ENCODE results near the gene FNDC3B. TPM values are rescaled to one million over a fixed set of nuclear protein-coding genes. Genes with fewer than 3 reads are reported as not detected.

The FNDC3B gene
- polyA plus RNA-seq, 6 donors from 2014 or later: 1.2 to 3.1 (median 2.2) TPM; not detected in 1

GRCh38 chr3:172148241-172148640 is 108.9 kb downstream of the FNDC3B start:
- DNase-seq: no peak
- H3K4me3 Mint-ChIP-seq: no peak overlapping the region
- H3K4me1 Mint-ChIP-seq: peaks cover 12 to 21% (median 19%) of the 10 kb centered on the region in 3 donors
- peaks cover 14 to 26% (median 18%) of the 10 kb centered on the region in 3 donors for H3K27me3 Mint-ChIP-seq
- no peak for ATAC-seq (ENCODE audit: low read depth in 2 of 2)
- no peaks in the 10 kb centered on the region for H3K9me3 Mint-ChIP-seq
- peaks cover under 1 to 13% of the 10 kb centered on the region in 2 donors for H3K36me3 Mint-ChIP-seq
- peak overlapping the region in 1 of 6 donors; percentile 63 for H3K27ac Mint-ChIP-seq

- H3K4me1 Mint-ChIP-seq: peaks cover 14 to 21% (median 18%) of the 10 kb centered on the region in 3 donors
- H3K36me3 Mint-ChIP-seq: peaks cover 4 to 17% of the 10 kb centered on the region in 2 donors
- H3K4me3 Mint-ChIP-seq: no peak overlapping the region
- DNase-seq (no peak), ATAC-seq (ENCODE audit: low read depth in 2 of 2) (no peak)
- H3K27ac Mint-ChIP-seq: no peak overlapping the region
- no peaks in the 10 kb centered on the region for H3K9me3 Mint-ChIP-seq
- peaks cover 18 to 30% (median 23%) of the 10 kb centered on the region in 3 donors for H3K27me3 Mint-ChIP-seq
Measured at GRCh38 chr3:172148702-172149565, 109.6 kb downstream of the FNDC3B start.

GRCh38 chr3:172150268-172150667 is 110.9 kb downstream of the FNDC3B start:
- no peak for ATAC-seq (ENCODE audit: low read depth in 2 of 2)
- Mint-ChIP-seq H3K4me1 (peaks cover 5 to 15% (median 8%) of the 10 kb centered on the region in 3 donors), H3K36me3 (peaks cover 4 to 17% of the 10 kb centered on the region in 2 donors), H3K27ac (no peak overlapping the region), H3K4me3 (no peak overlapping the region), H3K9me3 (no peaks in the 10 kb centered on the region), H3K27me3 (peaks cover 18 to 30% (median 26%) of the 10 kb centered on the region in 3 donors)
- DNase-seq: no peak

- Mint-ChIP-seq H3K9me3 (no peaks in the 10 kb centered on the region), H3K27ac (no peak overlapping the region), H3K36me3 (peaks cover 4 to 17% of the 10 kb centered on the region in 2 donors), H3K27me3 (peaks cover 18 to 30% (median 28%) of the 10 kb centered on the region in 3 donors), H3K4me3 (no peak overlapping the region), H3K4me1 (peaks cover 3 to 14% (median 5%) of the 10 kb centered on the region in 3 donors)
- no peak for DNase-seq
- no peak for ATAC-seq (ENCODE audit: low read depth in 2 of 2)
Measured at GRCh38 chr3:172150913-172151650, 111.7 kb downstream of the FNDC3B start.

GRCh38 chr3:172151651-172152649 is 112.6 kb downstream of the FNDC3B start:
- peaks cover 4 to 17% of the 10 kb centered on the region in 2 donors for H3K36me3 Mint-ChIP-seq
- ATAC-seq (ENCODE audit: low read depth in 2 of 2) (no peak), DNase-seq (no peak)
- peaks cover 18 to 26% (median 24%) of the 10 kb centered on the region in 3 donors for H3K27me3 Mint-ChIP-seq
- H3K4me1 Mint-ChIP-seq: peaks cover 3 to 14% (median 5%) of the 10 kb centered on the region in 3 donors
- no peak overlapping the region for H3K4me3 Mint-ChIP-seq
- H3K27ac Mint-ChIP-seq: no peak overlapping the region
- no peaks in the 10 kb centered on the region for H3K9me3 Mint-ChIP-seq

GRCh38 chr3:172152874-172153273 is 113.5 kb downstream of the FNDC3B start:
- H3K9me3 Mint-ChIP-seq: no peaks in the 10 kb centered on the region
- no peak overlapping the region for H3K27ac Mint-ChIP-seq
- no peak for DNase-seq
- H3K36me3 Mint-ChIP-seq: peaks cover 4 to 17% of the 10 kb centered on the region in 2 donors
- ATAC-seq (ENCODE audit: low read depth in 2 of 2): no peak
- peaks cover 3 to 12% (median 5%) of the 10 kb centered on the region in 3 donors for H3K4me1 Mint-ChIP-seq
- H3K27me3 Mint-ChIP-seq: peaks cover 18 to 25% (median 23%) of the 10 kb centered on the region in 3 donors
- no peak overlapping the region for H3K4me3 Mint-ChIP-seq

- DNase-seq: no peak
- no peak for ATAC-seq (ENCODE audit: low read depth in 2 of 2)
Measured at GRCh38 chr3:172153335-172153861, 114.0 kb downstream of the FNDC3B start.

GRCh38 chr3:172154768-172155664 is 115.6 kb downstream of the FNDC3B start:
- H3K4me1 Mint-ChIP-seq: peaks cover 2 to 6% (median 3%) of the 10 kb centered on the region in 3 donors
- H3K27me3 Mint-ChIP-seq: peaks cover 18 to 25% (median 23%) of the 10 kb centered on the region in 3 donors
- H3K4me3 Mint-ChIP-seq: no peak overlapping the region
- peak overlapping the region in 1 of 6 donors; percentile 79 for H3K27ac Mint-ChIP-seq
- DNase-seq (no peak), ATAC-seq (ENCODE audit: low read depth in 2 of 2) (no peak)
- H3K36me3 Mint-ChIP-seq: peaks cover 4 to 17% of the 10 kb centered on the region in 2 donors
- H3K9me3 Mint-ChIP-seq: no peaks in the 10 kb centered on the region

More at GRCh38 chr3:172153335-172153861, 114.0 kb downstream of the FNDC3B start:
- Mint-ChIP-seq H3K27ac (no peak overlapping the region), H3K27me3 (peaks cover 18 to 25% (median 23%) of the 10 kb centered on the region in 3 donors), H3K36me3 (peaks cover 4 to 17% of the 10 kb centered on the region in 2 donors), H3K4me3 (no peak overlapping the region), H3K9me3 (no peaks in the 10 kb centered on the region), H3K4me1 (peaks cover 3 to 12% (median 5%) of the 10 kb centered on the region in 3 donors)

GRCh38 chr3:172155897-172156585 is 116.7 kb downstream of the FNDC3B start:
- peaks cover 4 to 17% of the 10 kb centered on the region in 2 donors for H3K36me3 Mint-ChIP-seq
- H3K27ac Mint-ChIP-seq: no peak overlapping the region
- H3K4me1 Mint-ChIP-seq: peaks cover 3 to 5% (median 4%) of the 10 kb centered on the region in 3 donors
- H3K9me3 Mint-ChIP-seq: no peaks in the 10 kb centered on the region
- ATAC-seq (ENCODE audit: low read depth in 2 of 2): no peak
- no peak for DNase-seq
- H3K27me3 Mint-ChIP-seq: peaks cover 18 to 25% (median 23%) of the 10 kb centered on the region in 3 donors
- H3K4me3 Mint-ChIP-seq: no peak overlapping the region

- H3K36me3 Mint-ChIP-seq: peaks cover 4 to 17% of the 10 kb centered on the region in 2 donors
- no peaks in the 10 kb centered on the region for H3K9me3 Mint-ChIP-seq
- peaks cover 18 to 25% (median 23%) of the 10 kb centered on the region in 3 donors for H3K27me3 Mint-ChIP-seq
- DNase-seq (no peak), ATAC-seq (ENCODE audit: low read depth in 2 of 2) (no peak)
- H3K4me1 Mint-ChIP-seq: peaks cover 3 to 5% (median 4%) of the 10 kb centered on the region in 3 donors
- H3K27ac Mint-ChIP-seq: no peak overlapping the region
- H3K4me3 Mint-ChIP-seq: no peak overlapping the region
Measured at GRCh38 chr3:172156586-172156955, 117.2 kb downstream of the FNDC3B start.

GRCh38 chr3:172157564-172158258 is 118.3 kb downstream of the FNDC3B start:
- no peak overlapping the region for H3K4me3 Mint-ChIP-seq
- H3K27me3 Mint-ChIP-seq: peaks cover 10 to 18% (median 17%) of the 10 kb centered on the region in 3 donors
- DNase-seq: no peak
- H3K9me3 Mint-ChIP-seq: no peaks in the 10 kb centered on the region
- peaks cover 3 to 5% (median 4%) of the 10 kb centered on the region in 3 donors for H3K4me1 Mint-ChIP-seq
- H3K27ac Mint-ChIP-seq: no peak overlapping the region
- peaks cover 4 to 10% of the 10 kb centered on the region in 2 donors for H3K36me3 Mint-ChIP-seq
- no peak for ATAC-seq (ENCODE audit: low read depth in 2 of 2)

All from naive B cell (primary cell).